ENCODE data around the gene FAM186B. TPM values are rescaled to one million over a fixed set of nuclear protein-coding genes. Genes with fewer than 3 reads are reported as not detected.

FAM186B gene
- polyA plus RNA-seq, 1 of the 3 experiments (the other 2 are of a cell fraction) = 0.16 TPM

DNA sequence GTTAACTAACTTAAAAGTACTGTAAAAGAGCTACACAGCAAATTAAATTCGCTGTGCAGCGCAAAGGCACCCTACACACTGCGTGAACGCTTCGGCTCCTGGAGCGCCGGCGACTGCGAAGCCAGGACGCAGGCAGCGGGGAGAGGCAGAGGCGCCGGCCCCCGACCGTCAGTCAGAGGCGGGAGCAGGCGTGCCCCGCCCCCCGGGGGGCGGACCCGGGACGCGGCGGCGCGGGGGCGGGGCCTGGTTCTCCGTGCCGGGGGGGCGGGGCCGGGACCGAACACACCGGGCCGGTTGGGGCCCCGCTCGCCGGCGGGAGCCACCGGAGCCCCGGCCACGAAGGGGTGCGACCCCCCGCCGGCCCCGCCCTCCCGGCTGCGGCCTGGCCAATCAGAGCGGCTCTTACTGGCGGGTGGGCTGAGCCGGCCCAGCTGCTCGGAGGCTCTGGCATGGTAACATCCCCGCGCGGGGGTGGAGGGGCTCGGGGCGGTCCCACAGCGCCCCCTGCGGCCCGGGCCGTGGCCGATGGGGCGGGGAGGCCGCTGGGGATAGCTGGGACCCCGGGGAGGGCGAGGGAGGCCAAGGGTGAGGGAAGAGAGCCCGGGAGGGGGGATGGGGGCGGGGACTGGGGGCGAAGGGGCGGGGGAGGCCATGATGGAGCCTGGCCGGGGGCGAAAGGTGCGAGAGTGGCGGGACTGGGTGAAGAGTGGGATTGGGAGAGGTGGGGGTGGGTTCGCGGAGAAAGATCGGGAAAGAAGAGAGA is 17.9 kb upstream of the FAM186B start, which contains the start of gene PRPF40B:
TSS of gene PRPF40B (plus strand) at position 420 of the 763 bp plus-strand sequence. CDS start at position 450, 30 bp downstream.
- POLR2A ChIA-PET = interaction anchor here (0.7 to 2.3 kb wide), 2 partner anchors 13 to 118 kb away, joined by 4 to 10 read pairs; partner anchors contain the start of gene TMBIM6
- Histone ChIP-seq H3F3A (replicated peaks; ENCODE audit: insufficient read depth) (peaks cover 57% of the 10 kb centered on the region), H3K9ac (peak within 1 kb of the TSS; percentile 57), H4K20me1 (ENCODE audit: insufficient read depth) (no peaks in the 10 kb centered on the region), H3K27me3 (ENCODE audit: insufficient read depth) (no peaks in the 10 kb centered on the region), H3K9me2 (no peaks in the 10 kb centered on the region), H3K27ac (ENCODE audit: low read depth in 2 of 2, low read length in 1 of 2) (peak within 1 kb of the TSS; percentile 79 to 86), H3K36me3 (replicated peaks in 1 of 2; ENCODE audit: control insufficient read depth in 1 of 2, insufficient read depth in 2 of 2, low read length in 1 of 2) (no peaks in the 10 kb centered on the region), H3K4me2 (peak within 1 kb of the TSS; percentile 99), H3K9me3 (no peaks in the 10 kb centered on the region), H3K79me2 (ENCODE audit: insufficient read depth) (no peaks in the 10 kb centered on the region), H3K4me1 (ENCODE audit: control insufficient read depth in 1 of 2, insufficient read depth in 2 of 2, low read depth in 1 of 2, low read length in 1 of 2) (peaks cover 14 to 43% of the 10 kb centered on the region in 2 experiments; a peak in 3 of 4 replicates), H3K4me3 (ENCODE audit: low read depth in 2 of 2, low read length in 1 of 2) (peak within 1 kb of the TSS; percentile 63 to 67), H2AFZ (ENCODE audit: low read depth) (peak within 1 kb of the TSS; percentile 86)
- peak; percentile 99 for DNase-seq
- CTCF ChIA-PET = interaction anchor here (0.6 to 13.7 kb wide), 24 partner anchors 9 to 276 kb away, joined by 3 to 102 read pairs (median 4); partner anchors contain the start of genes FAM186B and TMBIM6
- WGBS (ENCODE audit: low lambda C conversion rate) = 2% methylated on average over 33 of the region's 76 CpGs
- TF ChIP-seq NFIC (IDR thresholded peaks at IDR 0.05; ENCODE audit: borderline replicate concordance) (no peak), YY1 (IDR thresholded peaks at IDR 0.05; ENCODE audit: low read depth) (no peak), GABPA (IDR thresholded peaks at IDR 0.05; ENCODE audit: low read depth) (0 out of 2 replicates have a peak, but pooled peaks have one; percentile 13), RXRA (IDR thresholded peaks at IDR 0.05; ENCODE audit: borderline replicate concordance, low read depth) (no peak), RAD21 (IDR thresholded peaks at IDR 0.05; ENCODE audit: low read length) (peak; percentile 18; the same call in 1 of the 2 replicates), JUND (IDR thresholded peaks at IDR 0.05) (no peak), POLR2AphosphoS5 (IDR thresholded peaks at IDR 0.05; ENCODE audit: low read depth, low read length) (peak; percentile 95), TAF1 (IDR thresholded peaks at IDR 0.05; ENCODE audit: borderline replicate concordance, low read depth, low read length) (peak; percentile 53; the same call in 1 of the 2 replicates), FOXJ3 (CRISPR knock-in tag; IDR thresholded peaks at IDR 0.05) (no peak), CHD2 (IDR thresholded peaks at IDR 0.05; ENCODE audit: low read length, partially characterized antibody) (no peak), NRF1 (IDR thresholded peaks at IDR 0.05; ENCODE audit: low read depth, low read length) (peak; percentile 41), GATA2 (CRISPR knock-in tag; IDR thresholded peaks at IDR 0.05) (no peak), FOSL2 (IDR thresholded peaks at IDR 0.05; ENCODE audit: borderline replicate concordance, low read depth) (no peak), TCF12 (IDR thresholded peaks at IDR 0.05) (no peak), MEF2A (IDR thresholded peaks at IDR 0.05; ENCODE audit: borderline replicate concordance, low read depth) (no peak), SMC3 (IDR thresholded peaks at IDR 0.05; ENCODE audit: low read depth, low read length) (no peak), MXI1 (IDR thresholded peaks at IDR 0.05; ENCODE audit: low read depth, low read length) (peak; percentile 75)
- TF ChIP-seq, protein P1, sequence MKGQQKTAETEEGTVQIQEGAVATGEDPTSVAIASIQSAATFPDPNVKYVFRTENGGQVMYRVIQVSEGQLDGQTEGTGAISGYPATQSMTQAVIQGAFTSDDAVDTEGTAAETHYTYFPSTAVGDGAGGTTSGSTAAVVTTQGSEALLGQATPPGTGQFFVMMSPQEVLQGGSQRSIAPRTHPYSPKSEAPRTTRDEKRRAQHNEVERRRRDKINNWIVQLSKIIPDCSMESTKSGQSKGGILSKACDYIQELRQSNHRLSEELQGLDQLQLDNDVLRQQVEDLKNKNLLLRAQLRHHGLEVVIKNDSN (IDR thresholded peaks at IDR 0.05; ENCODE audit: borderline replicate concordance, low read depth) = no peak
- TF ChIP-seq, protein P2, sequence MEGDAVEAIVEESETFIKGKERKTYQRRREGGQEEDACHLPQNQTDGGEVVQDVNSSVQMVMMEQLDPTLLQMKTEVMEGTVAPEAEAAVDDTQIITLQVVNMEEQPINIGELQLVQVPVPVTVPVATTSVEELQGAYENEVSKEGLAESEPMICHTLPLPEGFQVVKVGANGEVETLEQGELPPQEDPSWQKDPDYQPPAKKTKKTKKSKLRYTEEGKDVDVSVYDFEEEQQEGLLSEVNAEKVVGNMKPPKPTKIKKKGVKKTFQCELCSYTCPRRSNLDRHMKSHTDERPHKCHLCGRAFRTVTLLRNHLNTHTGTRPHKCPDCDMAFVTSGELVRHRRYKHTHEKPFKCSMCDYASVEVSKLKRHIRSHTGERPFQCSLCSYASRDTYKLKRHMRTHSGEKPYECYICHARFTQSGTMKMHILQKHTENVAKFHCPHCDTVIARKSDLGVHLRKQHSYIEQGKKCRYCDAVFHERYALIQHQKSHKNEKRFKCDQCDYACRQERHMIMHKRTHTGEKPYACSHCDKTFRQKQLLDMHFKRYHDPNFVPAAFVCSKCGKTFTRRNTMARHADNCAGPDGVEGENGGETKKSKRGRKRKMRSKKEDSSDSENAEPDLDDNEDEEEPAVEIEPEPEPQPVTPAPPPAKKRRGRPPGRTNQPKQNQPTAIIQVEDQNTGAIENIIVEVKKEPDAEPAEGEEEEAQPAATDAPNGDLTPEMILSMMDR (IDR thresholded peaks at IDR 0.05) = peak; percentile 42
- TF ChIP-seq, protein P3, sequence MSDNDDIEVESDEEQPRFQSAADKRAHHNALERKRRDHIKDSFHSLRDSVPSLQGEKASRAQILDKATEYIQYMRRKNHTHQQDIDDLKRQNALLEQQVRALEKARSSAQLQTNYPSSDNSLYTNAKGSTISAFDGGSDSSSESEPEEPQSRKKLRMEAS (IDR thresholded peaks at IDR 0.05; ENCODE audit: low read depth) = no peak; the same call in 1 of the 2 replicates
- TF ChIP-seq, protein P4, sequence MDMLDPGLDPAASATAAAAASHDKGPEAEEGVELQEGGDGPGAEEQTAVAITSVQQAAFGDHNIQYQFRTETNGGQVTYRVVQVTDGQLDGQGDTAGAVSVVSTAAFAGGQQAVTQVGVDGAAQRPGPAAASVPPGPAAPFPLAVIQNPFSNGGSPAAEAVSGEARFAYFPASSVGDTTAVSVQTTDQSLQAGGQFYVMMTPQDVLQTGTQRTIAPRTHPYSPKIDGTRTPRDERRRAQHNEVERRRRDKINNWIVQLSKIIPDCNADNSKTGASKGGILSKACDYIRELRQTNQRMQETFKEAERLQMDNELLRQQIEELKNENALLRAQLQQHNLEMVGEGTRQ (IDR thresholded peaks at IDR 0.05; ENCODE audit: borderline replicate concordance, low read depth, low read length) = no peak
- TF ChIP-seq, protein P5, sequence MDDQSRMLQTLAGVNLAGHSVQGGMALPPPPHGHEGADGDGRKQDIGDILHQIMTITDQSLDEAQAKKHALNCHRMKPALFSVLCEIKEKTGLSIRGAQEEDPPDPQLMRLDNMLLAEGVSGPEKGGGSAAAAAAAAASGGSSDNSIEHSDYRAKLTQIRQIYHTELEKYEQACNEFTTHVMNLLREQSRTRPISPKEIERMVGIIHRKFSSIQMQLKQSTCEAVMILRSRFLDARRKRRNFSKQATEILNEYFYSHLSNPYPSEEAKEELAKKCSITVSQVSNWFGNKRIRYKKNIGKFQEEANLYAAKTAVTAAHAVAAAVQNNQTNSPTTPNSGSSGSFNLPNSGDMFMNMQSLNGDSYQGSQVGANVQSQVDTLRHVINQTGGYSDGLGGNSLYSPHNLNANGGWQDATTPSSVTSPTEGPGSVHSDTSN (IDR thresholded peaks at IDR 0.05) = peak; percentile 76
- TF ChIP-seq, protein P6, sequence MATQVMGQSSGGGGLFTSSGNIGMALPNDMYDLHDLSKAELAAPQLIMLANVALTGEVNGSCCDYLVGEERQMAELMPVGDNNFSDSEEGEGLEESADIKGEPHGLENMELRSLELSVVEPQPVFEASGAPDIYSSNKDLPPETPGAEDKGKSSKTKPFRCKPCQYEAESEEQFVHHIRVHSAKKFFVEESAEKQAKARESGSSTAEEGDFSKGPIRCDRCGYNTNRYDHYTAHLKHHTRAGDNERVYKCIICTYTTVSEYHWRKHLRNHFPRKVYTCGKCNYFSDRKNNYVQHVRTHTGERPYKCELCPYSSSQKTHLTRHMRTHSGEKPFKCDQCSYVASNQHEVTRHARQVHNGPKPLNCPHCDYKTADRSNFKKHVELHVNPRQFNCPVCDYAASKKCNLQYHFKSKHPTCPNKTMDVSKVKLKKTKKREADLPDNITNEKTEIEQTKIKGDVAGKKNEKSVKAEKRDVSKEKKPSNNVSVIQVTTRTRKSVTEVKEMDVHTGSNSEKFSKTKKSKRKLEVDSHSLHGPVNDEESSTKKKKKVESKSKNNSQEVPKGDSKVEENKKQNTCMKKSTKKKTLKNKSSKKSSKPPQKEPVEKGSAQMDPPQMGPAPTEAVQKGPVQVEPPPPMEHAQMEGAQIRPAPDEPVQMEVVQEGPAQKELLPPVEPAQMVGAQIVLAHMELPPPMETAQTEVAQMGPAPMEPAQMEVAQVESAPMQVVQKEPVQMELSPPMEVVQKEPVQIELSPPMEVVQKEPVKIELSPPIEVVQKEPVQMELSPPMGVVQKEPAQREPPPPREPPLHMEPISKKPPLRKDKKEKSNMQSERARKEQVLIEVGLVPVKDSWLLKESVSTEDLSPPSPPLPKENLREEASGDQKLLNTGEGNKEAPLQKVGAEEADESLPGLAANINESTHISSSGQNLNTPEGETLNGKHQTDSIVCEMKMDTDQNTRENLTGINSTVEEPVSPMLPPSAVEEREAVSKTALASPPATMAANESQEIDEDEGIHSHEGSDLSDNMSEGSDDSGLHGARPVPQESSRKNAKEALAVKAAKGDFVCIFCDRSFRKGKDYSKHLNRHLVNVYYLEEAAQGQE (IDR thresholded peaks at IDR 0.05; ENCODE audit: low read depth, low read length) = no peak
